NB4 (cell line): ENCODE measurements around the gene CLASP1.

ENCODE experiments used
- DNase-seq: peaks from one replicate; pipeline ENCODE4 v3.0.0; 2010; ENCODE audit warnings: low read depth
- H3K4me3 ChIP-seq: one replicate; pipeline ENCODE4 v1.5.1; 2011; ENCODE audit warnings: mild to moderate bottlenecking, low read depth, low read length, moderate library complexity
- CTCF ChIP-seq: IDR thresholded peaks from one replicate; pipeline ENCODE4 v1.5.1; 2012; ENCODE audit warnings: low read depth, low read length
- MAX ChIP-seq: IDR thresholded peaks from 2 replicates; pipeline ENCODE4 v1.6.1; 2011; ENCODE audit warnings: low read depth, low read length
- MYC ChIP-seq: IDR thresholded peaks from 2 replicates; pipeline ENCODE4 v1.6.1; 2011; ENCODE audit warnings: low read depth, low read length
- POLR2A ChIP-seq: IDR thresholded peaks from 2 replicates; pipeline ENCODE4 v1.6.1; 2011; ENCODE audit warnings: mild to moderate bottlenecking; ENCODE audit not compliant: insufficient read length; ENCODE audit errors: extremely low read depth

CLASP1 gene

GRCh38 chr2:121530212-121530705 is 119.0 kb downstream of the CLASP1 start:
- H3K4me3 ChIP-seq: peak overlapping the region; percentile 89
- DNase-seq: peak; percentile 89
- TF ChIP-seq MYC (peak; percentile 55; the same call in 1 of the 2 replicates), CTCF (no peak), POLR2A (no peak), MAX (no peak; the same call in 1 of the 2 replicates)

GRCh38 chr2:121529439-121530211 is 119.6 kb downstream of the CLASP1 start:
- peak; percentile 88 for DNase-seq
- TF ChIP-seq CTCF (no peak), POLR2A (no peak), MAX (no peak), MYC (no peak)

GRCh38 chr2:121527009-121527682 is 122.1 kb downstream of the CLASP1 start:
- TF ChIP-seq POLR2A: no peak
- no peak for TF ChIP-seq MAX
- no peak for TF ChIP-seq CTCF

More at GRCh38 chr2:121529439-121530211, 119.6 kb downstream of the CLASP1 start:
- H3K4me3 ChIP-seq: peak overlapping the region; percentile 89

GRCh38 chr2:121524685-121525425 is 124.4 kb downstream of the CLASP1 start:
- no peak overlapping the region for H3K4me3 ChIP-seq
- TF ChIP-seq MYC (no peak), POLR2A (no peak), MAX (no peak), CTCF (no peak)
- DNase-seq: no peak

More at GRCh38 chr2:121527009-121527682, 122.1 kb downstream of the CLASP1 start:
- DNase-seq: no peak
- H3K4me3 ChIP-seq: no peak overlapping the region

GRCh38 chr2:121521359-121521758 is 127.9 kb downstream of the CLASP1 start:
- no peak for DNase-seq
- H3K4me3 ChIP-seq: no peak overlapping the region
- TF ChIP-seq MAX (no peak), MYC (no peak), POLR2A (no peak), CTCF (no peak)
